ENCODE measurements around the gene PFKL.

Gene PFKL

GRCh38 chr21:44299458-44300261, at the start of gene PFKL:
Gene PFKL, plus strand, starts transcription at chr21:44300053. Its CDS starts 53 bp downstream, at chr21:44300106.
- DNase-seq (ENCODE audit: low spot score) = peak; percentile 87

- DNase-seq (ENCODE audit: low spot score) = no peak
Observed at GRCh38 chr21:44253832-44254710, 45.8 kb upstream of the PFKL start.

- peak; percentile 53 for DNase-seq (ENCODE audit: low spot score)
Observed at GRCh38 chr21:44255511-44255981, 44.3 kb upstream of the PFKL start.

- DNase-seq (ENCODE audit: low spot score) = peak; percentile 55
Observed at GRCh38 chr21:44258056-44258725, 41.7 kb upstream of the PFKL start.

- peak; percentile 41 for DNase-seq (ENCODE audit: low spot score)
Observed at GRCh38 chr21:44259082-44259705, 40.7 kb upstream of the PFKL start.

- DNase-seq (ENCODE audit: low spot score) = peak; percentile 3
Observed at GRCh38 chr21:44260066-44260465, 39.8 kb upstream of the PFKL start.

GRCh38 chr21:44260791-44261631, 38.8 kb upstream of the PFKL start:
- peak; percentile 54 for DNase-seq (ENCODE audit: low spot score)

- peak; percentile 55 for DNase-seq (ENCODE audit: low spot score)
Observed at GRCh38 chr21:44261675-44262295, 38.1 kb upstream of the PFKL start, which contains the start of gene DNMT3L. Gene DNMT3L, minus strand, starts transcription at chr21:44261897. Its CDS starts 638 bp downstream, at chr21:44261259.

- DNase-seq (ENCODE audit: low spot score) = peak; percentile 52
Observed at GRCh38 chr21:44262338-44263056, 37.4 kb upstream of the PFKL start.

GRCh38 chr21:44263221-44263760, 36.6 kb upstream of the PFKL start:
- DNase-seq (ENCODE audit: low spot score) = no peak

GRCh38 chr21:44263768-44264167, 36.1 kb upstream of the PFKL start:
- DNase-seq (ENCODE audit: low spot score) = no peak

GRCh38 chr21:44265734-44266270, 34.1 kb upstream of the PFKL start:
- no peak for DNase-seq (ENCODE audit: low spot score)

GRCh38 chr21:44267655-44268142, 32.2 kb upstream of the PFKL start:
- no peak for DNase-seq (ENCODE audit: low spot score)

- DNase-seq (ENCODE audit: low spot score) = no peak
Observed at GRCh38 chr21:44269090-44269489, 30.8 kb upstream of the PFKL start.

GRCh38 chr21:44271558-44272283, 28.1 kb upstream of the PFKL start:
- DNase-seq (ENCODE audit: low spot score) = no peak

GRCh38 chr21:44272284-44272858, 27.5 kb upstream of the PFKL start:
- DNase-seq (ENCODE audit: low spot score) = no peak

GRCh38 chr21:44273046-44273445, 26.8 kb upstream of the PFKL start:
- no peak for DNase-seq (ENCODE audit: low spot score)

GRCh38 chr21:44275041-44275440, 24.8 kb upstream of the PFKL start:
- no peak for DNase-seq (ENCODE audit: low spot score)
